Frontal cortex (tissue), 4 donors: Measurements from ENCODE around the gene UQCRC1. TPM values are rescaled to one million over a fixed set of nuclear protein-coding genes. Genes with fewer than 3 reads are reported as not detected.

Source experiments
- DNase-seq, 2 donors: peaks; one replicate each; pipeline ENCODE4 v3.0.0; 2012; ENCODE audit warnings: low spot score in 2 of 2
- FAIRE-seq: peaks from 2 replicates; lab custom pipeline; 2012; peaks lifted over from hg19 to GRCh38; lab: Jason Lieb, UNC
- total RNA-seq: library from RNA; depleted of rRNA; stranded (reverse); fragments of >200 nt; gene quantifications from one replicate; pipeline ENCODE4 v1.2.3, GENCODE V29; 2014
- donor health status: control.
- donor health status: control.
- donor health status: control.

Gene UQCRC1
- total RNA-seq, 1 donor from 2014 or later = 149 TPM

DNA sequence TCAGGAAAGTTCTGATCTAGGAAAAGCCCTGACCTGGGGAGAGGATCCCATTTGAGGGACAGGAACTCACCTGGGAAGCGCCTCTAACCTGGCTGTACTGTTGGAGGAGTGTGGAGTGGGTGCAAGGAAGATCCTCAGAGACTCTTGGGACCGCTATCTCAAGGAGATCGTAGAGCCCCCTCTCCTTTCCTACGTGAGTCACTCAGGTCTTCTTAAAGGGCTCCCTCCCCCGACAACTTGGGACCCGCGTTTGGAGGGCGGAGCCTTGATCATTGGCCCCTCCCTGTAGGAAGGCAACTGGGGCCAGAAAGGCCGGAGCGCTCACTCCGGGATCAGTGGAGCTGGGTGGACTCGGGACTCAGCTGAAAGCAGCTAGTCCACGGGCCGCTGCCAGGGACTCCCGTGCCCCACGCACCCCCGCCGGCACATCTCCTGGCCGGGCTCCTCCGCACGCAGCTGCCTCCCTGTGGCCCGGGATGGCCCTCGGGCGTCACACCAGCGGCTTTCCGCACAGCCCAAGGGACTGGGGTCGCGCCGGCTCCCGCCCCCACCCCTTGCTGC is 25.3 kb upstream of the UQCRC1 start:
- DNase-seq = peak in 1 of 2 donors; percentile 77
- no peak for FAIRE-seq

DNA sequence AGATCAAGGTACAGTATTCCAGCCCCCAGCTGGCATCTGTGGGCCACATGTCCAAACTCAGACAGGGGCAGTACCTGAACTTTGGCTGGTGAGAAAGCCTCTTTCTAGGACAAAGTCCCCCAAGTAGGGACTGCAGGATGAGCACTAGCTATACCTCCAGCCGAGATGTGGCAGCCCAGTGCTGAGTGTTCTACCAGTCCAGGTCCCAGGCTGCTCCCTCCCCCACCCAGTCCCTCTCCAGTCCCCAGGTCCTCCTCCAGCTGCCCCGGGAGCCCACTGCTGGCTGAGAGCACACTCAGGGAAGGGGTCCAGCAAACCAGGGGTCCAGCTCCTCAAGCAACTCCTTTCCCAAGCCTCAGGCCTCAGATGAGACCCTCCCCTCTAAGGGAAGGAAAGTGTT is 24.3 kb upstream of the UQCRC1 start:
- FAIRE-seq (no peak), DNase-seq (no peak)

DNA sequence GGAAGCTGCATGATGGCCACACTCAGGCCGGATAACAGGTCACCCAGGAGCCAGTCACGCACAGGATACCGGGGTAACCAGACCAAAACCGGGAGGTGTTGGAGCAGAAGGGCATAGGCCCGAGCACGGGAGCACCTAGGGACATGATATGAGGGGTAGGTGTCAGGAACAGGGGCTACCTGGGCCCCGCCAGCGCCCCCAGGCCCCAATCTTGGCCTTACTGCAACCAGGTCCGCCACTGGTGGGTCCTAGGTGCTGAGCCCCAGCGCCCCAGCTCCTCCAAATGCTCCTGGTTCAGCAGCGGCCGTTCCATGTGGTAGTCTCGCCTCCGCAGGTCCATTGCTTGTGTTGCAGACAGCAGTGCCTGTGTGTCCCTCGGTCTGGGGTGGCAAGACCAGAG is 23.8 kb upstream of the UQCRC1 start:
- FAIRE-seq (no peak), DNase-seq (no peak)

DNA sequence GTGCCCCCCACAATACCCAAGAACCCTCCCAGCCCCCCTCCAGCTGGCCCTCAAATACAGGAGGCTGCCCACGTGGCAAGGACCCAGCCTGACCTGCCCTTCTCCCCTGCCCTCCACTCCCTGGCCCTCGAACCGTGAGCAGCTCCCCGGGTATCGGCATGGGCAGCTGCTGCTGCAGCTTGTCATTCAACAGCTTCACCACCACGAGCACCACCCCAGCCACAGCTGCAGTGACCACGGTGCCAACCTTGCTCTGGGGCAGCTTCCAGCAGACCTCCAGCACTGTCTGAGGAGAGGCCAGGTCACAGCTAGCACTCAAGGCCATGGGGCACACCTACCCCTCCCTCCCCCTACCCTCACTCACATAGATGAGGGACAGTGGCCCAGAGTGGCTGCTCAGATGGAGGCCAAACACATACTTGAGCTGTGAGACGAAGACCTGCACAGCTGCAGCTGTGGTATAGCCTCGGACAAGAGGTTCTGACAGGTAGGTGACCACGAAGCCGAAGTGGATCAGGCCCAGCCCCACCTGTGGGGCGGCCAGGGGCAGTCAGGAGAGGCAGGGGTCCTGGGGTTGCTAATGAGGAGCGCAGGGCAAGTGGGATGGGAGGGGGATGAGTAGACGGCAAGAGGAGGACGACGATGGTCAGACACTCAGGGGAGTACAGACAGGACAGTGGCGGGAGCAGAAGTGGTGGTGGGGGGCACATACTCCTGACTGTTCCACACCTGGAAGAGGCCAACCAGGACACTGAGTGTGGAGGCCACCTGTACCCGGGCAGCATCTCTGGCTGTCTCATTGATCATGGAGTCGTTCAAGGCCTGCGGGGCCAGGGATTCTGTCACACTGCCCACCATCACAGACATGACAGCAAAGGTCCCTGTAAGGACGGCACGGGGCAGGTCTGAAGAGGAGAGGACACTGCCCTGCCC is 22.3 kb upstream of the UQCRC1 start:
- FAIRE-seq (no peak), DNase-seq (no peak)

DNA sequence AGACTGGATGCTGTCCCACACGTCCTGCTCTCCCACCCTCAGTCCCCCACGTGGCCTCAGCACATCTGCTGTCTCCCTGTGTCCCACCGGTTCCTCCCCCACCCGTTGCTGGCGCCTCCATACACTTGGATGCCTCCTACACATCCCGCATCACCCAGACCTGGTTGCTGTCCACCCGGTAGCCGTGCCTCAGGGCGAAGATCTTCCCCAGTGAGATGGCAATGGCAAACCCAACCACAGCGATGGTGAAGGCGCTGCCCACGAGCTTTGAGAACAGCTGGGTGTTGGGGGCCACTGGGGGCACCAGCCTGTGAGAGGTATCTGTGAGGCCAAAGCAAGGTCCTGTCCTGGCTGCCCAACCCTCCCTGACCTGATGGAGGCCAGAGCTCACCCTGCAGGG is 21.4 kb upstream of the UQCRC1 start:
- DNase-seq (no peak), FAIRE-seq (no peak)

DNA sequence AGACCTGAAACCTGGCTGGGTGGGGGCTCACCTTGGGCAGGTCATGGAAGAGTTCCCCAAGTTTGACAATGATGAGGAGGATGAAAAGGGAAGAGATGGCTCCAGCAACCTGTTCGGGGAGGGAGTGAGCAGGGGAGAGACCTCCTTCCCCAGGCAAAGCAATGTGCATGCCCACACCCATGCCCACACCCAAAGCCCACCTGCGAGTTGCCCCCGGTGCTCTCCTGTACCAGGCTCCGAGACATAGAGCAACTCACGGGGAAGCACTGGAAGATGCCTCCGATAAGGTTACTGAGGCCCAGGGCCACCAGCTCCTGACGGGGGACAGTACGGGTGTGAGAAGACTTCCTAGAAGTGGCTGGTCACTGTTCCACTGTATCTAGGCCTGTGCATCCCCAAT is 21.0 kb upstream of the UQCRC1 start:
- FAIRE-seq = no peak

DNA sequence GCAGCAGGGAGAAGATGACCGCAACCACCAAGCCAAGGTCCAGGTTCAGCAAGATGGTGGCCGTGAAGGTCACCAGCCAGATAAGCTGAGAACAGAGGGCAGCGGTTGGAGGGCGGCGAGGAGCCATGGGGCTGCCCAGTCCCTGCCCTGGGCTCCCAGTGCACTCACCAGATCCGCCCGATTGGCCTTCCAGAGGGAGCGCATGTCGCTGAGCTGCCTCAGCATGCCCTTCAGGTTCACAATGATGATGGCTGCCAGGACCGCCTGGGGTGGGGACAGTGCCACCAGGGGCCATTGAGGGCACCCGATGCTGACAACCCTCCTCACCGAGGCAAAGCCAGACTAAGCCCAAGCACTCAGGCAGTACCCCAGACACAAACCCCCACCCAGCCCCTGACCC is 20.4 kb upstream of the UQCRC1 start:
- FAIRE-seq = no peak

More for the DNA sequence above, 21.0 kb upstream of the UQCRC1 start:
- DNase-seq = no peak

DNA sequence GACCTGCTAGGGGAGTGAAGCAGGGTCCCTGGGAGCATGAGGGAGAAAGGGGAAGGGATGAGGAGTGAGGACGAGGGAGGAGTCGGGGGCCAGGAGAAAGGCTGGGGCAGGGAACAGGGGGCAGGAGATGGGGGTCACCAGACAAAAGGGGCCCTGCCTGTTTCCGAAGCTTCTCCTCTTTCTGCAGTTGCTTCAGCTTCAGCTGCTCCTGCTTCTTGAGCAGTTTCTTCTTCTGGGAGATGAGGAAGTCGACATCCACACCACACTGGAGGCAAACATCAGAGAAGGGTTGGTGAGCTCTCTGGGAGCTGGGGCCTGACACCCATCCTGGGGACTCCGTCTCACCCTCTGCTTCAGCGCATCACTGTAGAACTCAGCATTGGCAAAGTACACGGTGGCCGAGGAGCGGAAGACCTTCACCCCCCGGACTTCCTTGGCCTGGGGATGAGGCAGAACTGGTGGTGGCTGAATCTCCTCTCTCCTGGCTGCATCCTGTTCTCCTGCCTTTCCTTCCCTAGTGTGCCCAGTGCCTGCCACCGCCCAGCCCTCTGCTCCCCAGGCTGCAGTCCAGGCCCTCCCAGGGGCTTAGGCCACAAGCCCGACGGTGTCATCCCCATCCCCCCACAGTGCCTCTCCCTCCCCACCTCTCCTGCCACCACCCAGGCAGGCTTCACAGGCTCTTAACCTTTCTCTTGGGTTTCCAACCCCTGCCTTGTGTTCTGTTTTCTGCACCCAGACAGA is 19.0 kb upstream of the UQCRC1 start:
- FAIRE-seq = no peak
- DNase-seq = no peak

More for the DNA sequence above, 20.4 kb upstream of the UQCRC1 start:
- no peak for DNase-seq

DNA sequence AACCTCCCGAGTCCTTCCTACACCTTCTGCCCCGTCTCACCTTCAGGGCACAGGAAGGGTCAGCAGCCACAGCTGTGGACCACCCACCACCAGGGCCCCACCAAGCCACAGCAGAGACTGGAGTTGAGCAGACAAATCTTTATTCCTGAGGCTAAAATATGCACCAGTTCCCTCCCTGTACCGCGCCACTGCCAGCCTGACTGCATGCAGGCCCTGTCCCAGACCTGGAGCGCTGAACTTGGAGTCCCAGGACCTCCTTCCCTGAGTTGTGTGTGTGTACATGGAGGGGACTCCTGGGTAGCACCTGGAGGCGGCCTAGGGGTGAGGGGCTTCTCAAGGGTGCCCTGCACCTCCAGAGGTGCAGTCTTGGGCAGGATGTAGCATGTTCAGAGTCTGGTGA is 16.2 kb upstream of the UQCRC1 start:
- FAIRE-seq = no peak

DNA sequence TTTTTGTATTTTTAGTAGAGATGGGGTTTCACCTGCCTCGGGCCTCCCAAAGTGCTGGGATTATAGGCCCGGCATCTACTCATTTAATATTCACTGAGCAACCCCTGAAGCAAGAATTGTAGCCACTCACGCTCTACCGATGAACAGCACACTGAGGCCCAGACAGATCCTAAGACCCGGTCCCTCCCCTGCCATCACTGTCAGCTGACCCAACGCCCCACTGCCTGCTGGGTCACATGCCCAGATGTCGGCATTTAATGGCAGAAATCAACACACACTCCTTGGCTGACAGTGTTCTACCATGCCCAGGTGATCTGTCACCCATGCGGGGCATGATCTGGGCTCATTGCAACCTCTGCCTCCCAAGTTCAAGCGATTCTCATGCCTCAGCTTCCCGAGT is 15.3 kb upstream of the UQCRC1 start:
- DNase-seq (no peak), FAIRE-seq (no peak)

More for the DNA sequence above, 16.2 kb upstream of the UQCRC1 start:
- no peak for DNase-seq

DNA sequence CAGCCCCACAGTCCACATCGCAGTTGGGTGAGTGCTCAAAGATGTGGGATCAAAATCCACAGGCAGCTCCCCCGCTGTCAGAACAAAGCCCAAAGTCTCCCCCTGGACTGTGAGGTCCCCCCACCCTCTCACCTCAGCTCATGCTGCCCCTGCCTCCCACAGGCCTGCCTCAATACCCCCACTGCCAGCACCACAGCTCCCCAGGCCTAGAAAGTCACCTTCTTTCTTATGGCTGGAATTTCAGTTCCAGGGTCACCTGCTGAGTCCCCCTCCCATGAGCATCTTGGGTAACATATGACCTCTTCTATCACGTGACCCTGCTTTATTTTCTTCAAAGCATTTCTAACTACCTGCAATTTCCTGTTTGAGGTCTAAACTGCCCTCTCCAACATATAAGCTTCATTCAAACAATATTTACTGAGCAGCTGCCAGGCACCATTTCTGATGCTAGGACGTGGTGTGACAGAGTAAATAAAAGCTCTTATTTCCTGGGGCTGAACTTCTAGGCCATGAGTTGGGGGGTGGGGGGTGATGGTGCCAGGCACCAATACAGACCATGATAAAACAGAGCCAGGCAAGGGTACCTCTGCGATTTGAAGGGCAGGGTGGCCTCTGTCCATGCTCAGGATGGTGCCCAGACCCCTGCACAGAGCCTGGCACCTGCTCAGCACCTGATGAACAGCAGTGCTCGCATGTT is 14.6 kb upstream of the UQCRC1 start:
- DNase-seq = no peak

DNA sequence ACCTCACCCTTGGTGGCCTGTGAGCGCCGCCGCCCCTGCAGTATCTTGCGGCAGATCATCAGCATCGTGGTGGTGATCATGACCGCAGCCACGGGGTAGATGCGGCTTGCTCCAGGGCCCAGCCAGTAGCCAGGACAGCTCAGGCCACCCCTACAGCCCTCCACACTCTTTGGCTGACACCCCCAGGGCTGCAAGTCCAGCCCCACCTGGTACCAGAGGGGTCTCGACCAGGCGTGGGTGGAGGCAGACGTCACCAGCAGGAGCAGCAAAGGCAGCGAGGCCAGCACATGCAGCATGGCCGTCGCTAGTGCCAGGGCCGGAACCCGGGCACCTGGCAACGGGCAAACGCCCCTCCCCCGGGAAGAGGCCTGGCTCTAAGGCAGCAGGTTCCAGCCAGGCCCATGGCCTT is 12.0 kb upstream of the UQCRC1 start, which contains the start of gene TMEM89:
Gene TMEM89 (minus strand): TSS at position 309 of the 409 bp plus-strand sequence. CDS start 13 bp downstream, at position 296.
- DNase-seq (no peak), FAIRE-seq (no peak)

More for the DNA sequence above, 14.6 kb upstream of the UQCRC1 start:
- no peak for FAIRE-seq

DNA sequence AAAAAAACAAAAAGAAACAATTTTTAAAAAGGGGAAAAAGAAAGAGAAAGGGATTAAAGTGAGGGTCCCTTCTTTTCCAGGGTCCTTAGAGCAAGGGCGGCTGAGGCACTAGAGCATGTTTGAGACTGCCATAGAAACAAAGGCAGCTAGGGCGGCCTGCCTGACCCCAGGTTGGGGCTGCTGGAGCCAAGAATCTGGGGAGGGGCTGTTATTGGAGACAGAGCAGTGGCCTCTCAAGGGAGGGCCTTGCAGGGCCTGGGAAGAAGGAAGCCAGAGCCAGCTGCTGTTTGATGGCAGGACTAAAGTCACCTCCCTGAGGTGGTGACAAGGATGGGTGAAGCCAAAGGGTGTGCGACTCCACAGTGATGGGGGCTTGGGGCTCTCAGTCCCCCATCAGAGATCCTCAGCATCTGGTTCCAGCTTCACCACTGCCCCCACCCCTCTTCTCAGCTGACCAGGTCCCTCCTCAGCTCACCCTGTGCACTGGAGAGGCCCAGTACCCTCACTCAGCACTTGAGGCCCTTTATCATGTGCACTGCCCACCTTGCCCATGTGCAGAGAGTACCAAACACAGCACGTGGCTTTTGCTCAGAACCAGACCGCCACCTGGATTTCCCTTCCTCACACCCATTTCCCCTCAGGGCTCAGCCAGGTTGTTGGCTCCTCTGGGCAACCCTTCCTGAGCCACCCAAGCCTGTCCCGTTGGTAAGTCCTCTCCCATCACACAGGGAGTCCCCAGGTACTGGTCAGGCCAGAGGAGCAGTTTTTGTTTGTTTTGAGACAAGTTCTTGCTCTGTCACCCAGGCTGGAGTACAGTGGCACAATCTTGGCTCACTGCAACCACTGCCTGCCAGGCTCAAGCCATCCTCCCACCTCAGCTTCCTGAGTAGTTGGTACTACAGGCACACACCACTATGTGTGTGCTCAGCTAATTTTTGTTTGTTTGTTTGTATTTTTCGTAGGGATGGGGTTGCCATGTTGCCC is 10.4 kb upstream of the UQCRC1 start:
- FAIRE-seq (no peak), DNase-seq (no peak)

DNA sequence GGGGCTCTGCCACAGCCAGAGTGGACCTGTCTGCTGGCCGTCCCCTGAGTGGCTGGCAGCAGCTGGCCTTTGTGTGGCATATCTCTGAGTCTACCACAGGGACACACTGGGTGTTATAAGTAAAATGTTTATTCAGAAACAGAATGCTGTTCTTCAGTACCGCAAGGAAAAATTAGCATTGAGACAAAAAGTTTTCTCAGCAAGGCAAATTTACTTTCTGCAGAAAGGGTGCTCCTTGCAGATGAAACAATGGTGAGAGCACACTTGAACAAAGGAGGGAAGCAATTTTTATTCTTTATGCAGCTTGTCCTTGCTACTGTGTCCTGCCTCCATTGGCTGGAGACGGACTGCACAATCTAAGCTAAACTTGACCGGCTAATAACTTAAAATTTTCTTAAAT is 8.1 kb upstream of the UQCRC1 start:
- no peak for DNase-seq

DNA sequence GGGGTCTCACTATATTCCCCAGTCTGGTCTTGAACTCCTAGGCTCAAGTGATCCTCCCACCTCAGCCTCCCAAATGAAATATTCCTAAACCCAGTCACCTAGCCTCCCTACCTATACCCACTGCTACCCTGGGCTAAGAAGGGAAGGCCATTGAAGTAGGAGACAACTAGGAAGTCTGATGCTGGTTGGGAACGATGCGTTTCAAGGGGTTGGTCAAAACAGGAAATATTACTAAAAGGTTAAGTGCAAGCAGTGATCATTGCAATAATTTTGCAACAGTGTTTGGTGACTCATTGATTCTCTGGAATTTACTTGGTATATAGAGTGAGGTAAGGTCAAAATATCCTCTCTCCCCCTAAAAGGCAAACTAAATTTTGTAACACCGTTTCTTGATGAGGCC is 4.6 kb upstream of the UQCRC1 start:
- DNase-seq (no peak), FAIRE-seq (no peak)

More for the DNA sequence above, 8.1 kb upstream of the UQCRC1 start:
- no peak for FAIRE-seq

DNA sequence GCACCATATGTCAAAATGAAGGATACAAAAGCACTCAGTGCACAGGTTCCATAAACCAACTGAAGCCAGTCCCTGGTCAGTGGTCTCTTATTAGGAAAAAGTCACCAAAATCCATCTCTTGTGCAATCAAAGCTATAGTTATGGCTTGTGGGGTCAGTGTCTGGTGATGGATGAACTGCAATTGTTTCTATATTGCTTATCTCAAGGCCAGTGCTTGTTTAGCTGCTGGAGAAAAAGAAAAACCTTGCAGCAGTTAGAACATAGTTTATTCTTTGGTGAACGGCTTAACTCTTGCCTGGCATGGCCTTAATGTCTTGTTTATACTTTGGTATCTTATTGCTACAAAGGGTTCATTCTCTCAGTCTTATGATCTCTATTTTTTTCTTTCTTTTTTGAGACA is 2.9 kb upstream of the UQCRC1 start:
- FAIRE-seq (no peak), DNase-seq (no peak)

DNA sequence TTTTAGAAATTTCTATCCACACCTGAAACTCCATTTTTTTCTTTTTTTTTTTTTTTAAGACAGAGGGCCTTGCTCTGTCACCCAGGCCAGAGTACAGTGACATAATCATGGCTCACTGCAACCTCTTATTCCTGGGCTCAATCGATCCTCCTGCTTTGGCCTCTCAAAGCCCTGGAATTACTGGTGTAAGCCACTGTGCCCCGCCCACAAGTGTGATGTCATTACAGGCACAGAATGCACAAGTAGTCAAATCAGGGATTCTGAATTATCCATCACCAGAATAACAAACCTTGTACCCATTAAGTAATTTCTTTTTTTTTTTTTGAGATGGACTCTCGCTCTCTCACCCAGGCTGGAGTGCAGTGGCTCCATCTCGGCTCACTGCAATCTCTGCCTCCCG is 1.9 kb downstream of the UQCRC1 start:
- FAIRE-seq = no peak
- DNase-seq = no peak

DNA sequence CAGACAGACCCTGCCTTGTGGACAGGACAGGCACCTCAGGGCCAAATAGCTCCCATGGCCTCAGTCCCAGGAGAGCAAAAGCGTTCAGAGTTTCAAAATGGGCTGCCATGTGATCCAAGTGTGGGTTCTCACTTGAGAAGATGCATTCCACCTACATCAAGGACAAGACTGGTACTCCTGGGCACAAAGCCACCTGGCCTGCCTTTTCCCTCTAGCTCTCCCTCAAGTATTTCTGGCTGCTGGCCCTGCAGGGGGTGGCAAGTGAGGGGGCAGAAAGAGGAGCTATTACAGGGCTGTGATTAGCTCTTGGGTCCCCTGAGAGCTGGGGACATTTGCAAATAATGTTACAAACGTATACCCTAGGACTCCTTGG is 7.8 kb downstream of the UQCRC1 start:
- DNase-seq = no peak
- no peak for FAIRE-seq
